Trophoblast cell (in vitro differentiated cells and primary cell): ENCODE measurements around the gene CSKMT.
A peak's percentile ranks its signal among the peaks of the same experiment; 100 is the strongest.

Experiments
- DNase-seq, 2 donors: peaks; one replicate each; pipeline ENCODE4 v3.0.0-alpha.2; 2016
- H2AFZ ChIP-seq: 2 replicates; pipeline ENCODE4 v1.6.1; 2013; ENCODE audit warnings: low read length, moderate library complexity, mild to moderate bottlenecking; ENCODE audit not compliant: insufficient read depth, poor library complexity
- H2AK5ac ChIP-seq: 2 replicates; pipeline ENCODE4 v1.6.1; 2013; ENCODE audit warnings: mild to moderate bottlenecking, low read length
- H2BK120ac ChIP-seq: 2 replicates; pipeline ENCODE4 v1.6.1; 2013; ENCODE audit warnings: low read length, mild to moderate bottlenecking, moderate library complexity; ENCODE audit not compliant: insufficient read depth, poor library complexity
- H2BK12ac ChIP-seq: 2 replicates; pipeline ENCODE4 v1.6.1; 2013; ENCODE audit warnings: mild to moderate bottlenecking, low read length, moderate library complexity
- H2BK5ac ChIP-seq: 2 replicates; pipeline ENCODE4 v1.6.1; 2013; ENCODE audit warnings: low read length, low read depth, moderate library complexity, mild to moderate bottlenecking; ENCODE audit not compliant: poor library complexity
- H3K14ac ChIP-seq: 2 replicates; pipeline ENCODE4 v1.6.1; 2013; ENCODE audit warnings: mild to moderate bottlenecking, low read length
- H3K18ac ChIP-seq: 2 replicates; pipeline ENCODE4 v1.6.1; 2013; ENCODE audit warnings: mild to moderate bottlenecking, low read length
- H3K23ac ChIP-seq: 2 replicates; pipeline ENCODE4 v1.6.1; 2013; ENCODE audit warnings: low read length
- H3K27ac ChIP-seq: 2 replicates; pipeline ENCODE4 v1.5.1; 2013; ENCODE audit warnings: low read depth, mild to moderate bottlenecking, inconsistent platforms, low read length, moderate library complexity
- H3K27me3 ChIP-seq: 2 replicates; pipeline ENCODE4 v1.6.1; 2013; ENCODE audit warnings: inconsistent platforms, mild to moderate bottlenecking, low read length, moderate library complexity; ENCODE audit not compliant: insufficient read depth
- H3K36me3 ChIP-seq, 2 experiments: 1 replicate in 1 of 2; 2 replicates in 1 of 2; pipeline ENCODE4 v1.6.1; 2013; ENCODE audit warnings: low read length in 2 of 2, mild to moderate bottlenecking in 2 of 2, moderate library complexity in 1 of 2; ENCODE audit not compliant: insufficient read depth in 2 of 2, control insufficient read depth in 1 of 2
- H3K4ac ChIP-seq: 2 replicates; pipeline ENCODE4 v1.6.1; 2013; ENCODE audit warnings: low read depth, mild to moderate bottlenecking, low read length, moderate library complexity
- H3K4me1 ChIP-seq, 2 experiments: 1 replicate in 1 of 2; 2 replicates in 1 of 2; pipeline ENCODE4 v1.6.1; 2013; ENCODE audit warnings: low read length in 2 of 2, mild to moderate bottlenecking in 2 of 2, moderate library complexity in 1 of 2; ENCODE audit not compliant: insufficient read depth in 2 of 2, control insufficient read depth in 1 of 2
- H3K4me2 ChIP-seq: 2 replicates; pipeline ENCODE4 v1.6.1; 2013; ENCODE audit warnings: inconsistent platforms, mild to moderate bottlenecking, low read length, moderate library complexity
- H3K4me3 ChIP-seq: 2 replicates; pipeline ENCODE4 v1.5.1; 2013; ENCODE audit warnings: mild to moderate bottlenecking, low read depth, low read length, inconsistent platforms
- H3K79me1 ChIP-seq: one replicate; pipeline ENCODE4 v1.6.1; 2013; ENCODE audit warnings: low read length
- H3K79me2 ChIP-seq: 2 replicates; pipeline ENCODE4 v1.6.1; 2013; ENCODE audit warnings: low read length, mild to moderate bottlenecking; ENCODE audit not compliant: control insufficient read depth, insufficient read depth, poor library complexity
- H3K9ac ChIP-seq: 2 replicates; pipeline ENCODE4 v1.6.1; 2013; ENCODE audit warnings: mild to moderate bottlenecking, low read length
- H3K9me3 ChIP-seq: 2 replicates; pipeline ENCODE4 v1.6.1; 2013; ENCODE audit warnings: low read depth, mild to moderate bottlenecking, control low read depth, inconsistent platforms, low read length; ENCODE audit not compliant: insufficient read depth
- H4K12ac ChIP-seq: 2 replicates; pipeline ENCODE4 v1.6.1; 2013; ENCODE audit warnings: low read depth, mild to moderate bottlenecking, low read length, moderate library complexity
- H4K8ac ChIP-seq: 2 replicates; pipeline ENCODE4 v1.6.1; 2013; ENCODE audit warnings: low read depth, mild to moderate bottlenecking, low read length, moderate library complexity
- H4K91ac ChIP-seq: one replicate; pipeline ENCODE4 v1.6.1; 2013; ENCODE audit warnings: low read depth, mild to moderate bottlenecking, low read length, moderate library complexity
- WGBS: extraction: QIAGEN DNeasy Blood & Tissue Kit; methylation state at CpG from one replicate; pipeline ENCODE4 v1.1.7; 2013; ENCODE audit warnings: missing lambda C conversion rate; ENCODE audit not compliant: insufficient read length, insufficient coverage; ENCODE audit errors: extremely low coverage; 5-methylcytosine and 5-hydroxymethylcytosine counted together

The CSKMT gene

GRCh38 chr11:62644220-62644619, 20.9 kb upstream of the CSKMT start:
- no peak overlapping the region for H4K91ac ChIP-seq
- H3K23ac ChIP-seq, result no peak overlapping the region
- H3K4me1 ChIP-seq, result peaks cover 8 to 9% of the 10 kb centered on the region in 2 experiments
- H3K18ac ChIP-seq, result no peak overlapping the region
- H3K14ac ChIP-seq, result no peak overlapping the region
- H3K4ac ChIP-seq, result peak overlapping the region; percentile 39
- no peak overlapping the region for H3K4me2 ChIP-seq
- H2AK5ac ChIP-seq, result no peak overlapping the region
- H3K27ac ChIP-seq, result no peak overlapping the region
- peaks cover 9% of the 10 kb centered on the region for H3K79me2 ChIP-seq
- H3K9ac ChIP-seq, result no peak overlapping the region
- no CpG with 5 or more reads among the region's 8 CpGs for WGBS
- H4K12ac ChIP-seq, result no peak overlapping the region
- no peaks in the 10 kb centered on the region for H3K27me3 ChIP-seq
- no peak overlapping the region for H2BK120ac ChIP-seq
- H3K4me3 ChIP-seq, result no peak overlapping the region
- no peak overlapping the region for H4K8ac ChIP-seq
- H3K9me3 ChIP-seq, result no peaks in the 10 kb centered on the region
- H2BK12ac ChIP-seq, result no peak overlapping the region
- DNase-seq, result no peak
- peaks cover 28 to 35% of the 10 kb centered on the region in 2 experiments for H3K36me3 ChIP-seq
- H2AFZ ChIP-seq, result no peak overlapping the region
- no peak overlapping the region for H2BK5ac ChIP-seq
- H3K79me1 ChIP-seq, result peaks cover 7% of the 10 kb centered on the region

GRCh38 chr11:62645671-62645945, 19.5 kb upstream of the CSKMT start:
- peak overlapping the region; percentile 91 for H4K91ac ChIP-seq
- peak in 1 of 2 donors; percentile 12 for DNase-seq
- no peak overlapping the region for H4K12ac ChIP-seq
- no peaks in the 10 kb centered on the region for H3K27me3 ChIP-seq
- no peak overlapping the region for H3K18ac ChIP-seq
- H3K36me3 ChIP-seq, result peaks cover 32 to 35% of the 10 kb centered on the region in 2 experiments
- no peak overlapping the region for H2BK5ac ChIP-seq
- H3K79me1 ChIP-seq, result peaks cover 7% of the 10 kb centered on the region
- H2AK5ac ChIP-seq, result peak overlapping the region; percentile 1
- peak overlapping the region; percentile 23 for H3K14ac ChIP-seq
- H3K27ac ChIP-seq, result peak overlapping the region; percentile 89
- peaks cover 8 to 9% of the 10 kb centered on the region in 2 experiments for H3K4me1 ChIP-seq
- H2BK12ac ChIP-seq, result no peak overlapping the region
- no peaks in the 10 kb centered on the region for H3K9me3 ChIP-seq
- peak overlapping the region; percentile 97 for H3K9ac ChIP-seq
- peak overlapping the region; percentile 86 for H3K4me3 ChIP-seq
- no peak overlapping the region for H2AFZ ChIP-seq
- no peak overlapping the region for H3K23ac ChIP-seq
- H3K4me2 ChIP-seq, result peak overlapping the region; percentile 62
- no peak overlapping the region for H2BK120ac ChIP-seq
- peaks cover 9% of the 10 kb centered on the region for H3K79me2 ChIP-seq
- peak overlapping the region; percentile 73 for H3K4ac ChIP-seq
- H4K8ac ChIP-seq, result peak overlapping the region; percentile 94
- no CpG with 5 or more reads among the region's 11 CpGs for WGBS

GRCh38 chr11:62645946-62646824, 18.9 kb upstream of the CSKMT start, which contains the start of gene GANAB:
TSS of gene GANAB (minus strand) at chr11:62646613. CDS start at chr11:62646599, 14 bp downstream.
- Histone ChIP-seq H4K12ac (peak within 1 kb of the TSS; percentile 78), H3K79me2 (peaks cover 9% of the 10 kb centered on the region), H2BK5ac (peak within 1 kb of the TSS; percentile 63), H2AK5ac (peak within 1 kb of the TSS; percentile 1), H3K23ac (no peak within 1 kb of the TSS), H3K4me1 (peaks cover 8 to 9% of the 10 kb centered on the region in 2 experiments), H4K8ac (peak within 1 kb of the TSS; percentile 94), H3K4me2 (peak within 1 kb of the TSS; percentile 62), H3K27me3 (no peaks in the 10 kb centered on the region), H2AFZ (peak within 1 kb of the TSS; percentile 62), H3K27ac (peak within 1 kb of the TSS; percentile 89), H3K4ac (peak within 1 kb of the TSS; percentile 73), H3K79me1 (peaks cover 7% of the 10 kb centered on the region), H3K14ac (peak within 1 kb of the TSS; percentile 23), H2BK12ac (no peak within 1 kb of the TSS), H3K18ac (peak within 1 kb of the TSS; percentile 75), H3K36me3 (peaks cover 30 to 35% of the 10 kb centered on the region in 2 experiments), H3K4me3 (peak within 1 kb of the TSS; percentile 86), H3K9me3 (no peaks in the 10 kb centered on the region), H4K91ac (peak within 1 kb of the TSS; percentile 91), H3K9ac (peak within 1 kb of the TSS; percentile 97), H2BK120ac (peak within 1 kb of the TSS; percentile 86)
- no CpG with 5 or more reads among the region's 73 CpGs for WGBS
- peak; percentile 99 for DNase-seq

GRCh38 chr11:62646825-62647608, 18.1 kb upstream of the CSKMT start:
- Histone ChIP-seq H4K91ac (no peak overlapping the region), H3K4me3 (no peak overlapping the region), H3K36me3 (peaks cover 30 to 35% of the 10 kb centered on the region in 2 experiments), H3K79me1 (peaks cover 7% of the 10 kb centered on the region), H2BK5ac (no peak overlapping the region), H2BK12ac (no peak overlapping the region), H3K4me2 (peak overlapping the region; percentile 33), H3K4ac (no peak overlapping the region), H3K4me1 (peaks cover 8 to 9% of the 10 kb centered on the region in 2 experiments), H3K27ac (no peak overlapping the region), H3K18ac (no peak overlapping the region), H3K79me2 (peaks cover 9% of the 10 kb centered on the region), H3K9me3 (no peaks in the 10 kb centered on the region), H3K9ac (no peak overlapping the region), H3K23ac (no peak overlapping the region), H2AFZ (no peak overlapping the region), H3K27me3 (no peaks in the 10 kb centered on the region), H3K14ac (no peak overlapping the region), H2AK5ac (no peak overlapping the region), H2BK120ac (no peak overlapping the region), H4K12ac (no peak overlapping the region), H4K8ac (no peak overlapping the region)
- no peak for DNase-seq
- no CpG with 5 or more reads among the region's 32 CpGs for WGBS
